ENCODE measurements around the gene L3MBTL4.

GRCh38 chr18:6370886-6371635 is 43.6 kb downstream of the L3MBTL4 start:
- TF ChIP-seq CTCF (IDR thresholded peaks at IDR 0.05 in 2 of 3, conservative IDR thresholded peaks at IDR 0.05 in 1 of 3; ENCODE audit: borderline replicate concordance in 1 of 3, insufficient read depth in 1 of 3, low read depth in 2 of 3, low read length in 2 of 3) (no peak), SIN3A (IDR thresholded peaks at IDR 0.05; ENCODE audit: low read depth) (no peak), MAX (IDR thresholded peaks at IDR 0.05) (no peak), SRF (IDR thresholded peaks at IDR 0.05; ENCODE audit: low read depth) (no peak), POLR2AphosphoS5 (IDR thresholded peaks at IDR 0.05; ENCODE audit: low read depth, low read length) (no peak)
